CD4-positive, alpha-beta T cell treated with Interleukin-17A for 4 hours (primary cell): ENCODE data around the gene MYH9.
"Not testable (repeated sequence)": the region's sequence is repeated elsewhere in the genome, so short reads cannot be mapped to it uniquely, and the experiment has no call there.

ENCODE experiments used
- DNase-seq: peaks from one replicate; pipeline ENCODE4 v3.0.0-alpha.2; 2020; ENCODE audit warnings: mixed read lengths

Gene MYH9

DNA sequence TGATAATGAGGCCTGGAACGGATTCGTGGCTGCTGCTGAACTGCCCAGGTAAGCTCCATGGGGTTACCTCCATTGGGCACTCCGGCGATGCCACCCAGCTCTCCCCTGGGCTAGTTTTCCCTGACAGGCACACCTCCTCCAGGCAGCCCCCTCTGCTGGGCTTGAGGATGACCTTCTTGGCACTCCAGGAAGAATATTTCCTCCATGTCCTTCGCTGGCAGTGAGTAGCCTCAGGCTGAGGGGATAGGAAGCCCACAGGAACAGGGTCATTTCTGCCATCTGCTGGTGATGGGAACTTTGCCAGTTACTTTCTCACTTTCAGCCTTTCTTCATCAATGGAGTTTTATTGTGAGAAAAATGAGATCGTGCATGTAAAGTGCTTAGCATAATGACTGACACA is 126.1 kb downstream of the MYH9 start:
- DNase-seq: not testable (repeated sequence)

- DNase-seq: no peak
Observed at GRCh38 chr22:36259615-36260300, 128.0 kb downstream of the MYH9 start.

GRCh38 chr22:36258701-36259614 is 128.8 kb downstream of the MYH9 start:
- no peak for DNase-seq

DNA sequence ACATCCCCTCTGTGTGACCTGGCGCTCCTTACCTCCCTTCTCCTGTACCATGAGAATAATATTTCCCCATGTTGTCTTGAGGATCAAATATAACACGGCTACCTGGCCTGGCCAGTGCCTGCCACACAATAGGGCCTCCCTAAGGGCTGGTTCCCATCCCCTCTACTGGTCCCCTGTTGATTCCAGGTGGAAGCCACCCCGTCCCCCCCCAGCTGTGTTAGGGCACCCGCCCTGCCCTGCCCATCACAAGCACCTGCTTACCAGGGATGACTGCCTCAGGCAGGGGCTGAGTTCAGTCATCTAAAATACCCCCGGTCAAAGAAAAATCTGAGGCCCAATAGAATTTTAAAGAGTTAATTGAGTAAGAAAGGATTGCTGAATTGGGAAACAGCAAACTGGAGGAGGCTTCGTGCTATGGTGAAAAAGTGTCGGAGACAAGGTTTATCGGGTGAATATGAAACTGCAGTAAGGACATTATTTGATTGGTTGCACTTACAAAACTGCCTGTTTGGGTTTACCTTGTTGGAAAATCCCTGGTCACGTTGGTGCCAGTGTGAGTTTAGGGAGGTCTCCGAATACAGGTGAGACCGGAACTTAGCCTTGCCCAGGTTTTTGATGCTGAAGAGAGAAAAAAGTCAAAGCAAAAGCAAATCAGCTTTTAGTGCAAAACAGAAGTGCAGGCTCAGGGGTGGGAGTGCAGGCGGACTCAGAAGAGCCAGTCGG is 129.7 kb downstream of the MYH9 start:
- DNase-seq: no peak

GRCh38 chr22:36257308-36257707 is 130.5 kb downstream of the MYH9 start:
- DNase-seq: no peak

GRCh38 chr22:36256478-36256877 is 131.3 kb downstream of the MYH9 start:
- DNase-seq: no peak

DNA sequence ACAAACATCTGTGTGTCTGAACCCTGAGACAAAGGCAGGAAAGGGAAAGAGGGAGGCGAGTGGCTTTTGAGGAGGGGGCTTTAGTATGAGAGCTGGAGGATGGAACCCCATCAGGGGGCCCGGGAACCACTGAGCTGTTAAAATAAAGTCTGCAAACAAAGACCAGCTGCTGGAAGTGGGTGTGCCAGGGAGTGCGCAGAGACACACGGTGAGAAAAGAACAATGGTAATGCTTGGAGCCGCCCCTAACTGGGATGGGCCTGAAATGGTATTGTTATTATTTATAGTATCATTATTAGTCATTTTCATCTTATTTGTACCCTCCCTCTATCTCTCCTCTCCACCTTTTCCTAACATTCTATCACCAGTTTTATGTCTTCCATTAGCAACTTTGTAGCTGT is 132.2 kb downstream of the MYH9 start:
- DNase-seq: not testable (repeated sequence)

- DNase-seq: peak; percentile 48
Observed at GRCh38 chr22:36253523-36254490, 134.0 kb downstream of the MYH9 start.

DNA sequence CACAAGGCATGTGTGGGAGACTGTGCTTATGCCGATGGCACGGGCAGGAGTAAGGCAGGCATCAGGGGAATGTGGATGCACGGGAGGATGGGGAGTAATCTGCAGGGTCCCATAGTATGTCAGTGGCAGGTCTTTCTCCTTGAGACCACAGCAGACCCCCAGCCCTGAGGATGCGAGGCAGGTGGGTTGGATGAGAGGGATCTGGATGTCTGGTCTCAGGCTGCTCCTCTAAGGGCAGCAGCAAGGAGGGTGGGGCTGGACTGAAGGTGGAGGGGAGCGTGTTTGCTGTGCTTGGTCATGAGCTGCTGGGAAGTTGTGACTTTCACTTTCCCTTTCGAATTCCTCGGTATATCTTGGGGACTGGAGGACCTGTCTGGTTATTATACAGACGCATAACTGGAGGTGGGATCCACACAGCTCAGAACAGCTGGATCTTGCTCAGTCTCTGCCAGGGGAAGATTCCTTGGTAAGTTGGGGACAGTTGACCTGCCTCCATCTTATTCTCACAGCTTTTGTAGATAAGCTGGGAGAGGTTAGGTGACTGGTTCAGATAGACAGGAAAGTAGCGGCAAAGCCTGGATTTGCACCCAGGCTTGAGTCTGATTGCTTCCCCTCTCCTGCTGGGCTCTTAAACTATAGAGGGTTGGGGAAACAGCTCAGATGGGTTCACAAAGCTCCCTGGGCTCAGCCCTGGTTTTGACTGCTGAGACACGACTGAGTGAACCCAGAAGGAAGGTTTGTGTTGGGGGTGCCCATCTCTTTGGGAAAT is 134.8 kb downstream of the MYH9 start, which contains the start of gene APOL1:
Gene APOL1 (plus strand): TSS at position 380 of the 769 bp plus-strand sequence. CDS start 1,823 bp downstream, outside the sequence.
- peak; percentile 66 for DNase-seq

DNA sequence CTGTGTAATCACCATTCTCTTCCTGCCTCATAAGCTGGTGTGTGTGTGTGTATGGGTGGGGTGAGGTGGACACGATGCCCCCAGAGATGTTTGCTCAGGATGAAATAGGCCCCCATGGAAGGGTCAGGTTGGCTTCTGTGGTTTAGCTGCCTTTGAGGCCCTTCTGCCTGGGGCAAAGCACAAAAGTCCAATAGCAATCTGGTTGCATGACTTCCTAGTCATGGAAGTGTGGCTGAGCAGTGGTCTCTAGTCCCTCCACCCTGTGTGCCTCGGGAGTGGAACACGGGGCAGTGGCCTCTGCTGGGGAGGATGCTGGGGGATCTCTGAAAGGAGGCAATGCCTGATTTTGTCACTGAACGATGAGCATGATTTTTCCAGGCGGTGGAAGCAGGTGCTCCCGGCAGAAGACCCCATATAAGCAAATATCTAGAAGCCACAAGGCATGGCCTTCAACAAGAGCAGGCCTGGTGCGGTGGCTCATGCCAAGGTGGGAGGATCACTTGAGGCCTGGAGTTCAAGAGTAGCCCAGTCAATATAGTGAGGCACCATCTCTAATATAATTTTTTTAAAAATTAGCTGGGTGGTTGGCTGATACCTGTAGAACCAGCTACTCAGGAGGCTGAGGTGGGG is 135.7 kb downstream of the MYH9 start:
- DNase-seq: not testable (repeated sequence)

GRCh38 chr22:36250292-36250960 is 137.3 kb downstream of the MYH9 start:
- not testable (repeated sequence) for DNase-seq

GRCh38 chr22:36249160-36249559 is 138.6 kb downstream of the MYH9 start:
- no peak for DNase-seq

DNA sequence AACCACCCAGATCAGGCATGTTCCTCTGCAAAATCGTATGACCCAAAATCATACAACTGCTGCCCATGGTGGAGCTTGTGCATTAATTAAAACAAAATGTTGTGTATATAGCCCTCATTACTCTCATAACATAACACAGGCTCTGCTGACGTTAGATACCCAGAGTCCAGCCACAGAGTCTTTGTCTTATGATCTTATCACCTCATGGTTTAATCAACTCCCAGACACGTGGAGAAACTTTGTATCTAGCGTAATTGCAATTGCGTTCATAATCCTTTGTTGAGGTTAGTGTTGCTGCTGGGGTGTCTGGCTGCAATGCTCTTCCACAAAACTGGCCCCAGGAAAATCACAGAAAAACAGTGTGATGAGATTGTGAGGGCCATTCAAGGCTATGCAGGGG is 139.8 kb downstream of the MYH9 start:
- DNase-seq: no peak

- no peak for DNase-seq
Observed at GRCh38 chr22:36246718-36247117, 141.0 kb downstream of the MYH9 start.

DNA sequence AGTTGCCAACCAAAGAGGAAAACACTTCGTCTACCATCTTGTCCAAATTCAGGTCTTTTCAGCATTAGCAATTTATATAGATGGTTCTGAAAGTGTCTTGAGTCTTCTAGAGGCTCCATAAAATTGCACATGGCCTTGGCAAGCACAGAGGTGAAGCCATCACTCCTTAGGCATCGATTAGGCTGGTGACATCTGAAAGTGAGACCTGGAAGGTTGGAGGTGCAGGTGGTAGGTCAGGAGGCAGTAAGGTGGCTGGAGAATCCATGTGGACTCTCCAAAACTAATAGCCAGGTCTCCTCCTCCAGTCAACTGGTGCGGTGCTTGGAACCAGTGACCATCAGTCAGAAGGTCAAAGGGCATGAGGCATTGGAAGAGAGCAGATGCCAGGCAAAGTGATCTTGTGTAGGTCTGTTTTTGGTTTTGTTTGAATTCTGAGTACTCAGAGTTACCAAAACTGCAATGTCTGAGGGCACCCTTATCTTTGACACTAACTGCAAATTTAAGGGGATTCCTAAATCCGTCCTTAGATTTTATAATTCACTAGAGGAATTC is 141.9 kb downstream of the MYH9 start:
- DNase-seq: no peak

GRCh38 chr22:36244522-36245391 is 143.0 kb downstream of the MYH9 start:
- DNase-seq: no peak

DNA sequence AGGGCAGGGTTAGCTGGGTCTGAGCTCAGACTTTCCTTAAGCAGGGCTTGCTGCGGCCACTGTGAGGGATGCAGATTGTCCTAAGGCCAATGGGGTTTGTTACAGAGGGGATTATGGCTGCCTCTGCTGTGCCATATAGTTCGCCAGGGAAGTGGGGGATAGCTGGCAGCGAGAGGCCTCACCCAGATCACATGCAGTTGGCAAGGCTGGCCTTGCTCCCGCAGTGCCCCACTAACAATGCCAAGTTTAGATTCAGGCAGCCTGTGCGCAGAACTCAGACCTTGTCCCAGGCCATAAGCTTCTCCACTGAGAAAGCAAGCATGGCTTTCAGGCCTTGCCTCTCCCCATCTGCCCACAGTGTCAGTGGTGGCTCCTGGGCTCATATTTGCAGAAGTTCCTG is 143.8 kb downstream of the MYH9 start:
- DNase-seq: no peak

DNA sequence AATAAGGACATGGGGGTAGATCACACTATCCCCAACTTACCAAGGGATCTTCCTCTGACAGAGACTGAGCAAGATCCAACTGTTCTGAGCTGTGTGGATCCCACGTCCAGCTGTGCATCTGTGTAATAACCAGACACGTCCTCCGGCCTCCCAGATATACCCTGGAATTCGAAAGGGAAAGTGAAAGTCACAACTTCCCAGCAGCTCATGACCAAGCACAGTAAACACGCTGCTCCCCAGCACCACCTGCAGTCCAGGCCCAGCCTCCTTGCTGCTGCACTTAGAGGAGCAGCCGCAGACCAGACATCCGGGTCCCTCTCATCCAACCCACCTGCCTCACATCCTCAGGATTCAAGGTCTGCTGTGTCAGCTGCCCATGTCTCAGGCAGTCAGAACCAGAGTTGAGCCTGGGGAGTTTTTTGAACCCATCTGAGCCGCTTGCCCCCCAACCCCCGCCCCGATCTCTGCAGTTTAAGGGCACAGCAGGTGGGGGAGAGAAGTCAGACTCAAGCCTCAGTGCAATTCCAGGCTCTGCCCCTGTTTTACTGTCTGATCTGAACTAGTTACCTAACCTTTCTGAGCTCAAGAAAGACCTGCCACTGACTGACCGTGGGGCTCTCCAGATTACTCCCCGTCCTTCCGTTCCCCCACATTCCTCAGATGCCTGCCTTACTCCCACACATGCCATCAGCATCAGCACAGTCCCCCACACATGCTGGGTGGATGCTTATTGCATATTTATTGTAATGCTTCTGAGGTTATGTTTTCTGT is 148.2 kb downstream of the MYH9 start, which contains the start of gene APOL2:
Gene APOL2 (minus strand): TSS at position 127 of the 771 bp plus-strand sequence. CDS start 6,365 bp downstream, outside the sequence.
- DNase-seq: peak; percentile 87
